Measurements from ENCODE around the gene RAD51B. TPM values are rescaled to one million over a fixed set of nuclear protein-coding genes. Genes with fewer than 3 reads are reported as not detected.

The RAD51B gene
- total RNA-seq, 6 donors from 2014 or later = 10.6 to 63.9 (median 18.4) TPM

- DNase-seq = no peak
- TF ChIP-seq POLR2AphosphoS5 (IDR thresholded peaks at IDR 0.05) = no peak
- no peak for TF ChIP-seq POLR2A (IDR thresholded peaks at IDR 0.05)
- no peak for TF ChIP-seq EP300 (IDR thresholded peaks at IDR 0.05)
- no peak for TF ChIP-seq CTCF (IDR thresholded peaks at IDR 0.05)
- Histone ChIP-seq H3K9me3 (no peaks in the 10 kb centered on the region), H3K4me3 (no peak overlapping the region), H3K27ac (no peak overlapping the region), H3K27me3 (no peaks in the 10 kb centered on the region), H3K4me1 (peaks cover 0 to 5% (median 0%) of the 10 kb centered on the region in 4 donors), H3K36me3 (no peaks in the 10 kb centered on the region)
- WGBS, 2 donors = 76 to 85% methylated on average over 2 of the region's 2 CpGs
- ATAC-seq (ENCODE audit: low FRiP score in 2 of 2) = no peak
Measured at GRCh38 chr14:68331426-68331825, 511.8 kb downstream of the RAD51B start.

GRCh38 chr14:68331991-68332390, 512.4 kb downstream of the RAD51B start:
- no peak for ATAC-seq (ENCODE audit: low FRiP score in 2 of 2)
- H3K4me1 ChIP-seq = peaks cover 0 to 5% (median 0%) of the 10 kb centered on the region in 4 donors
- no peaks in the 10 kb centered on the region for H3K27me3 ChIP-seq
- no peak overlapping the region for H3K4me3 ChIP-seq
- no peak for DNase-seq
- TF ChIP-seq CTCF (IDR thresholded peaks at IDR 0.05) (no peak), POLR2AphosphoS5 (IDR thresholded peaks at IDR 0.05) (no peak), EP300 (IDR thresholded peaks at IDR 0.05) (no peak), POLR2A (IDR thresholded peaks at IDR 0.05) (no peak)
- no peaks in the 10 kb centered on the region for H3K9me3 ChIP-seq
- H3K27ac ChIP-seq = no peak overlapping the region
- no peaks in the 10 kb centered on the region for H3K36me3 ChIP-seq
- WGBS, 2 donors = 75 to 82% methylated on average over 1 of the region's 1 CpG

- Histone ChIP-seq H3K4me1 (peaks cover 0 to 5% (median 0%) of the 10 kb centered on the region in 4 donors), H3K27me3 (no peaks in the 10 kb centered on the region), H3K27ac (no peak overlapping the region), H3K4me3 (no peak overlapping the region), H3K36me3 (no peaks in the 10 kb centered on the region), H3K9me3 (no peaks in the 10 kb centered on the region)
- TF ChIP-seq CTCF (IDR thresholded peaks at IDR 0.05) (no peak), POLR2AphosphoS5 (IDR thresholded peaks at IDR 0.05) (no peak), EP300 (IDR thresholded peaks at IDR 0.05) (no peak), POLR2A (IDR thresholded peaks at IDR 0.05) (no peak)
- DNase-seq (no peak), ATAC-seq (ENCODE audit: low FRiP score in 2 of 2) (no peak)
- WGBS, 2 donors = 79 to 93% methylated on average over 2 of the region's 2 CpGs
Measured at GRCh38 chr14:68333262-68333661, 513.7 kb downstream of the RAD51B start.

- Histone ChIP-seq H3K36me3 (no peaks in the 10 kb centered on the region), H3K27me3 (no peaks in the 10 kb centered on the region), H3K4me1 (peaks cover 0 to 5% (median 0%) of the 10 kb centered on the region in 4 donors), H3K9me3 (no peaks in the 10 kb centered on the region), H3K4me3 (no peak overlapping the region), H3K27ac (no peak overlapping the region)
- no peak for DNase-seq
- ATAC-seq (ENCODE audit: low FRiP score in 2 of 2) = no peak
- TF ChIP-seq EP300 (IDR thresholded peaks at IDR 0.05) = no peak
- TF ChIP-seq POLR2AphosphoS5 (IDR thresholded peaks at IDR 0.05) = no peak
- TF ChIP-seq POLR2A (IDR thresholded peaks at IDR 0.05) = no peak
- no peak for TF ChIP-seq CTCF (IDR thresholded peaks at IDR 0.05)
Measured at GRCh38 chr14:68335312-68335711, 515.7 kb downstream of the RAD51B start.

GRCh38 chr14:68336165-68336564, 516.6 kb downstream of the RAD51B start:
- Histone ChIP-seq H3K4me1 (peaks cover 0 to 5% (median 0%) of the 10 kb centered on the region in 4 donors), H3K27ac (no peak overlapping the region), H3K36me3 (no peaks in the 10 kb centered on the region), H3K9me3 (no peaks in the 10 kb centered on the region), H3K27me3 (no peaks in the 10 kb centered on the region), H3K4me3 (no peak overlapping the region)
- 100% methylated on average over 1 of the region's 1 CpG for WGBS, 2 donors
- no peak for ATAC-seq (ENCODE audit: low FRiP score in 2 of 2)
- TF ChIP-seq EP300 (IDR thresholded peaks at IDR 0.05) (no peak), POLR2AphosphoS5 (IDR thresholded peaks at IDR 0.05) (no peak), CTCF (IDR thresholded peaks at IDR 0.05) (no peak), POLR2A (IDR thresholded peaks at IDR 0.05) (no peak)
- DNase-seq = no peak

Measured in upper lobe of left lung (tissue), 6 donors.